ENCODE results near the gene ITGAX. TPM values are rescaled to one million over a fixed set of nuclear protein-coding genes. Genes with fewer than 3 reads are reported as not detected.

The ITGAX gene
- total and polyA plus RNA-seq, 10 of the 15 experiments (the other 5 are each of a cell fraction or from before 2014, with no cell fraction given), result 1.6 to 37.9 (median 17.9) TPM

- TF ChIP-seq GATAD2B (conservative IDR thresholded peaks at IDR 0.05; ENCODE audit: low read depth) (peak; percentile 46; the same call in 1 of the 2 replicates), SREBF1 (IDR thresholded peaks at IDR 0.05; ENCODE audit: low read length) (no peak), ZBTB40 (IDR thresholded peaks at IDR 0.05; ENCODE audit: borderline replicate concordance) (no peak), CREM (IDR thresholded peaks at IDR 0.05; ENCODE audit: low read depth) (peak; percentile 32; the same call in 1 of the 2 replicates), NFYB (IDR thresholded peaks at IDR 0.05; ENCODE audit: insufficient read depth, low read depth, low read length) (0 out of 2 replicates have a peak, but pooled peaks have one; percentile 8), MXI1 (IDR thresholded peaks at IDR 0.05; ENCODE audit: low read depth, low read length) (peak; percentile 35), NBN (IDR thresholded peaks at IDR 0.05) (0 out of 2 replicates have a peak, but pooled peaks have one; percentile 57), CBX5 (IDR thresholded peaks at IDR 0.05; ENCODE audit: low read depth) (no peak), CREB1 (IDR thresholded peaks at IDR 0.05; ENCODE audit: low read depth) (peak; percentile 16), LARP7 (IDR thresholded peaks at IDR 0.05) (peak; percentile 27; the same call in 1 of the 2 replicates), BHLHE40 (IDR thresholded peaks at IDR 0.05; ENCODE audit: borderline replicate concordance in 1 of 2, low read depth in 2 of 2, low read length in 1 of 2) (peak; percentile 11 to 30; a peak in 1 of 4 replicates), REST (IDR thresholded peaks at IDR 0.05; ENCODE audit: low read depth, low read length) (no peak)
- TF ChIP-seq, protein P1, sequence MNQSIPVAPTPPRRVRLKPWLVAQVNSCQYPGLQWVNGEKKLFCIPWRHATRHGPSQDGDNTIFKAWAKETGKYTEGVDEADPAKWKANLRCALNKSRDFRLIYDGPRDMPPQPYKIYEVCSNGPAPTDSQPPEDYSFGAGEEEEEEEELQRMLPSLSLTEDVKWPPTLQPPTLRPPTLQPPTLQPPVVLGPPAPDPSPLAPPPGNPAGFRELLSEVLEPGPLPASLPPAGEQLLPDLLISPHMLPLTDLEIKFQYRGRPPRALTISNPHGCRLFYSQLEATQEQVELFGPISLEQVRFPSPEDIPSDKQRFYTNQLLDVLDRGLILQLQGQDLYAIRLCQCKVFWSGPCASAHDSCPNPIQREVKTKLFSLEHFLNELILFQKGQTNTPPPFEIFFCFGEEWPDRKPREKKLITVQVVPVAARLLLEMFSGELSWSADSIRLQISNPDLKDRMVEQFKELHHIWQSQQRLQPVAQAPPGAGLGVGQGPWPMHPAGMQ (IDR thresholded peaks at IDR 0.05; ENCODE audit: borderline replicate concordance), result no peak
- TF ChIP-seq, protein P2, sequence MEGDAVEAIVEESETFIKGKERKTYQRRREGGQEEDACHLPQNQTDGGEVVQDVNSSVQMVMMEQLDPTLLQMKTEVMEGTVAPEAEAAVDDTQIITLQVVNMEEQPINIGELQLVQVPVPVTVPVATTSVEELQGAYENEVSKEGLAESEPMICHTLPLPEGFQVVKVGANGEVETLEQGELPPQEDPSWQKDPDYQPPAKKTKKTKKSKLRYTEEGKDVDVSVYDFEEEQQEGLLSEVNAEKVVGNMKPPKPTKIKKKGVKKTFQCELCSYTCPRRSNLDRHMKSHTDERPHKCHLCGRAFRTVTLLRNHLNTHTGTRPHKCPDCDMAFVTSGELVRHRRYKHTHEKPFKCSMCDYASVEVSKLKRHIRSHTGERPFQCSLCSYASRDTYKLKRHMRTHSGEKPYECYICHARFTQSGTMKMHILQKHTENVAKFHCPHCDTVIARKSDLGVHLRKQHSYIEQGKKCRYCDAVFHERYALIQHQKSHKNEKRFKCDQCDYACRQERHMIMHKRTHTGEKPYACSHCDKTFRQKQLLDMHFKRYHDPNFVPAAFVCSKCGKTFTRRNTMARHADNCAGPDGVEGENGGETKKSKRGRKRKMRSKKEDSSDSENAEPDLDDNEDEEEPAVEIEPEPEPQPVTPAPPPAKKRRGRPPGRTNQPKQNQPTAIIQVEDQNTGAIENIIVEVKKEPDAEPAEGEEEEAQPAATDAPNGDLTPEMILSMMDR (IDR thresholded peaks at IDR 0.05 in 2 of 3, conservative IDR thresholded peaks at IDR 0.05 in 1 of 3; ENCODE audit: control insufficient read depth in 2 of 3, extremely low read depth in 1 of 3, insufficient read depth in 1 of 3, low read depth in 3 of 3, low read length in 3 of 3), result no peak
- TF ChIP-seq, protein P3, sequence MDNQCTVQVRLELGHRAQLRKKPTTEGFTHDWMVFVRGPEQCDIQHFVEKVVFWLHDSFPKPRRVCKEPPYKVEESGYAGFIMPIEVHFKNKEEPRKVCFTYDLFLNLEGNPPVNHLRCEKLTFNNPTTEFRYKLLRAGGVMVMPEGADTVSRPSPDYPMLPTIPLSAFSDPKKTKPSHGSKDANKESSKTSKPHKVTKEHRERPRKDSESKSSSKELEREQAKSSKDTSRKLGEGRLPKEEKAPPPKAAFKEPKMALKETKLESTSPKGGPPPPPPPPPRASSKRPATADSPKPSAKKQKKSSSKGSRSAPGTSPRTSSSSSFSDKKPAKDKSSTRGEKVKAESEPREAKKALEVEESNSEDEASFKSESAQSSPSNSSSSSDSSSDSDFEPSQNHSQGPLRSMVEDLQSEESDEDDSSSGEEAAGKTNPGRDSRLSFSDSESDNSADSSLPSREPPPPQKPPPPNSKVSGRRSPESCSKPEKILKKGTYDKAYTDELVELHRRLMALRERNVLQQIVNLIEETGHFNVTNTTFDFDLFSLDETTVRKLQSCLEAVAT (IDR thresholded peaks at IDR 0.05), result peak; percentile 74; the same call in 1 of the 2 replicates
Observed at GRCh38 chr16:31354394-31355291, at the start of gene ITGAX (continued).

Data from GM12878 (cell line).